Measurements from ENCODE around the gene PRPF38B. TPM values are rescaled to one million over a fixed set of nuclear protein-coding genes. Genes with fewer than 3 reads are reported as not detected.
A peak's percentile ranks its signal among the peaks of the same experiment; 100 is the strongest.

The PRPF38B gene
- total RNA-seq, 1 experiment from 2014 or later, result 46.4 TPM

DNA sequence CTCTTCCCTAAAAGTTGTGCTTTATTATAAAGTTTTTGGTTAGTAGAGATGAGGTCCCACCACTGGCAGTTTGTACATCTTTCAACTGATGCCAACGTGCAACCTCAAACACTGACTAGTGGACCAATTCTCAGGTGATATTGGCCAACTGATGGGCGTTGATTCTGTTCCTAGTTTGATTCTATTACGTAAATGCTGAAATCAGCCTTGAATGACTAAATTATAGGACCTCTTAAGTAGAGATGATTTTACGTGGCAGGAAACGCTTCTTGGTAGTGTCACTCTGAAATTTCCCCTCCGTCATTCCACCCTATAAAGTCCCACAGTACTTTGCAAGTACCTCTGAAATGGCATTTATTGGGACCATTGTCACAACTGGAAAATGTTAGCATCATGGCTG, 11.8 kb downstream of the PRPF38B start:
- H3K9me3 ChIP-seq (ENCODE audit: control insufficient read depth in 1 of 2, insufficient read depth in 1 of 2, low read depth in 1 of 2, low read length in 2 of 2), result no peaks in the 10 kb centered on the region
- ATAC-seq (no peak), DNase-seq (ENCODE audit: low read depth, low spot score) (no peak)
- RAD21 ChIA-PET (ENCODE audit: low non-redundant PET in 1 of 2, low total read pairs in 2 of 2, uncharacterized antibody in 2 of 2, unreplicated experiment in 2 of 2), result no interaction called here
- no peak overlapping the region for H3K27ac ChIP-seq (ENCODE audit: low read depth, low read length)
- H3K4me1 ChIP-seq (ENCODE audit: control insufficient read depth in 1 of 2, insufficient read depth in 2 of 2, low read length in 2 of 2), result peaks cover 5 to 12% of the 10 kb centered on the region in 2 experiments
- H2AFZ ChIP-seq (ENCODE audit: low read depth, low read length, poor library complexity, severe bottlenecking), result no peak overlapping the region
- BruUV-seq (replicated peaks), result no TSS peak
- POLR2A ChIA-PET, result no interaction called here
- intact Hi-C loops (cut with micrococcal nuclease), result no loop called here
- no peak for TF ChIP-seq MAX (IDR thresholded peaks at IDR 0.05)
- no peak for TF ChIP-seq EGR1 (IDR thresholded peaks at IDR 0.05; ENCODE audit: low read depth)
- TF ChIP-seq CTCF (IDR thresholded peaks at IDR 0.05 in 2 of 3, conservative IDR thresholded peaks at IDR 0.05 in 1 of 3; ENCODE audit: borderline replicate concordance in 1 of 3, insufficient read depth in 1 of 3, low read depth in 2 of 3, low read length in 2 of 3), result no peak
- TF ChIP-seq SRF (IDR thresholded peaks at IDR 0.05; ENCODE audit: low read depth), result no peak
- TF ChIP-seq, protein P1, sequence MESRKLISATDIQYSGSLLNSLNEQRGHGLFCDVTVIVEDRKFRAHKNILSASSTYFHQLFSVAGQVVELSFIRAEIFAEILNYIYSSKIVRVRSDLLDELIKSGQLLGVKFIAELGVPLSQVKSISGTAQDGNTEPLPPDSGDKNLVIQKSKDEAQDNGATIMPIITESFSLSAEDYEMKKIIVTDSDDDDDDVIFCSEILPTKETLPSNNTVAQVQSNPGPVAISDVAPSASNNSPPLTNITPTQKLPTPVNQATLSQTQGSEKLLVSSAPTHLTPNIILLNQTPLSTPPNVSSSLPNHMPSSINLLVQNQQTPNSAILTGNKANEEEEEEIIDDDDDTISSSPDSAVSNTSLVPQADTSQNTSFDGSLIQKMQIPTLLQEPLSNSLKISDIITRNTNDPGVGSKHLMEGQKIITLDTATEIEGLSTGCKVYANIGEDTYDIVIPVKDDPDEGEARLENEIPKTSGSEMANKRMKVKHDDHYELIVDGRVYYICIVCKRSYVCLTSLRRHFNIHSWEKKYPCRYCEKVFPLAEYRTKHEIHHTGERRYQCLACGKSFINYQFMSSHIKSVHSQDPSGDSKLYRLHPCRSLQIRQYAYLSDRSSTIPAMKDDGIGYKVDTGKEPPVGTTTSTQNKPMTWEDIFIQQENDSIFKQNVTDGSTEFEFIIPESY (IDR thresholded peaks at IDR 0.05; ENCODE audit: extremely low read depth, insufficient replicate concordance, low read length), result no peak
- TF ChIP-seq CBX3 (IDR thresholded peaks at IDR 0.05; ENCODE audit: low read depth), result no peak
- no peak for TF ChIP-seq FOSL1 (IDR thresholded peaks at IDR 0.05; ENCODE audit: low read depth)
- no peak for TF ChIP-seq RAD21 (IDR thresholded peaks at IDR 0.05; ENCODE audit: low read depth)
- TF ChIP-seq ZNF274 (IDR thresholded peaks at IDR 0.05; ENCODE audit: low read depth, low read length), result no peak
- no peak for TF ChIP-seq EZH2 (IDR thresholded peaks at IDR 0.05)
- no peak for TF ChIP-seq POLR2AphosphoS5 (IDR thresholded peaks at IDR 0.05; ENCODE audit: low read depth, low read length)
- TF ChIP-seq, protein P2, sequence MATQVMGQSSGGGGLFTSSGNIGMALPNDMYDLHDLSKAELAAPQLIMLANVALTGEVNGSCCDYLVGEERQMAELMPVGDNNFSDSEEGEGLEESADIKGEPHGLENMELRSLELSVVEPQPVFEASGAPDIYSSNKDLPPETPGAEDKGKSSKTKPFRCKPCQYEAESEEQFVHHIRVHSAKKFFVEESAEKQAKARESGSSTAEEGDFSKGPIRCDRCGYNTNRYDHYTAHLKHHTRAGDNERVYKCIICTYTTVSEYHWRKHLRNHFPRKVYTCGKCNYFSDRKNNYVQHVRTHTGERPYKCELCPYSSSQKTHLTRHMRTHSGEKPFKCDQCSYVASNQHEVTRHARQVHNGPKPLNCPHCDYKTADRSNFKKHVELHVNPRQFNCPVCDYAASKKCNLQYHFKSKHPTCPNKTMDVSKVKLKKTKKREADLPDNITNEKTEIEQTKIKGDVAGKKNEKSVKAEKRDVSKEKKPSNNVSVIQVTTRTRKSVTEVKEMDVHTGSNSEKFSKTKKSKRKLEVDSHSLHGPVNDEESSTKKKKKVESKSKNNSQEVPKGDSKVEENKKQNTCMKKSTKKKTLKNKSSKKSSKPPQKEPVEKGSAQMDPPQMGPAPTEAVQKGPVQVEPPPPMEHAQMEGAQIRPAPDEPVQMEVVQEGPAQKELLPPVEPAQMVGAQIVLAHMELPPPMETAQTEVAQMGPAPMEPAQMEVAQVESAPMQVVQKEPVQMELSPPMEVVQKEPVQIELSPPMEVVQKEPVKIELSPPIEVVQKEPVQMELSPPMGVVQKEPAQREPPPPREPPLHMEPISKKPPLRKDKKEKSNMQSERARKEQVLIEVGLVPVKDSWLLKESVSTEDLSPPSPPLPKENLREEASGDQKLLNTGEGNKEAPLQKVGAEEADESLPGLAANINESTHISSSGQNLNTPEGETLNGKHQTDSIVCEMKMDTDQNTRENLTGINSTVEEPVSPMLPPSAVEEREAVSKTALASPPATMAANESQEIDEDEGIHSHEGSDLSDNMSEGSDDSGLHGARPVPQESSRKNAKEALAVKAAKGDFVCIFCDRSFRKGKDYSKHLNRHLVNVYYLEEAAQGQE (IDR thresholded peaks at IDR 0.05; ENCODE audit: low read depth), result no peak
- TF ChIP-seq SIN3A (IDR thresholded peaks at IDR 0.05; ENCODE audit: low read depth), result no peak
- TF ChIP-seq ELF1 (IDR thresholded peaks at IDR 0.05; ENCODE audit: borderline replicate concordance, low read depth), result no peak
- no peak for TF ChIP-seq POLR2A (IDR thresholded peaks at IDR 0.05; ENCODE audit: borderline replicate concordance, extremely low read depth, insufficient read depth, insufficient read length)
- no peak for TF ChIP-seq ATF3 (IDR thresholded peaks at IDR 0.05)
- TF ChIP-seq TCF7L2 (IDR thresholded peaks at IDR 0.05; ENCODE audit: borderline replicate concordance, extremely low read depth, insufficient read depth, insufficient read length), result no peak
- H3K79me2 ChIP-seq (ENCODE audit: insufficient read depth, low read length), result no peaks in the 10 kb centered on the region
- H3K9ac ChIP-seq (ENCODE audit: low read length), result no peak overlapping the region
- peaks cover 16 to 22% of the 10 kb centered on the region in 2 experiments for H3K36me3 ChIP-seq (ENCODE audit: control insufficient read depth in 1 of 2, insufficient read depth in 2 of 2, low read length in 2 of 2)
- H3K9me2 ChIP-seq (ENCODE audit: insufficient read depth), result no peaks in the 10 kb centered on the region
- H3K4me3 ChIP-seq (replicated peaks in 1 of 2; ENCODE audit: low read depth in 1 of 2, low read length in 2 of 2), result no peak overlapping the region
- H3K4me2 ChIP-seq (ENCODE audit: low read length), result peak overlapping the region; percentile 39
- H3K27me3 ChIP-seq (ENCODE audit: insufficient read depth, low read length), result no peaks in the 10 kb centered on the region
- CTCF ChIA-PET, result interaction anchor here (2.8 kb wide), 1 partner anchor 12 kb away, joined by 6 read pairs; the partner anchor contains the start of gene PRPF38B
- H4K20me1 ChIP-seq (ENCODE audit: insufficient read depth), result peaks cover 5% of the 10 kb centered on the region; the same call in 1 of the 2 replicates
